ENCODE results near the gene GPANK1.

GPANK1 gene

GRCh38 chr6:31691078-31691463 is 26.3 kb upstream of the GPANK1 start:
- H3K4me2 ChIP-seq (ENCODE audit: low read length): peak overlapping the region; percentile 9

GRCh38 chr6:31690231-31691077 is 25.7 kb upstream of the GPANK1 start:
- H3K27me3 ChIP-seq (ENCODE audit: insufficient read depth, low read length): no peaks in the 10 kb centered on the region
- H3K9me3 ChIP-seq (ENCODE audit: insufficient read depth, low read depth, low read length): no peaks in the 10 kb centered on the region
- no peak overlapping the region for H3K9ac ChIP-seq (ENCODE audit: low read length)
- H3K4me2 ChIP-seq (ENCODE audit: low read length): peak overlapping the region; percentile 9
- peaks cover 13% of the 10 kb centered on the region for H3K79me1 ChIP-seq (ENCODE audit: low read length)
- H2AK5ac ChIP-seq (ENCODE audit: low read length): peak overlapping the region; percentile 59
- peak overlapping the region; percentile 22 for H4K91ac ChIP-seq (ENCODE audit: low read depth, low read length)
- H3K4ac ChIP-seq (ENCODE audit: low read depth, low read length): no peak overlapping the region
- no peak overlapping the region for H3K23ac ChIP-seq (ENCODE audit: low read length)
- peaks cover 11 to 13% of the 10 kb centered on the region in 2 experiments for H3K4me1 ChIP-seq (ENCODE audit: control insufficient read depth in 1 of 2, insufficient read depth in 2 of 2, low read length in 2 of 2)
- H3K14ac ChIP-seq (ENCODE audit: low read length): peak overlapping the region; percentile 24
- no peak overlapping the region for H3K4me3 ChIP-seq (ENCODE audit: low read depth, low read length)
- peak overlapping the region; percentile 10 for H2AFZ ChIP-seq (ENCODE audit: insufficient read depth, low read length, poor library complexity)
- H4K8ac ChIP-seq (ENCODE audit: low read depth, low read length): peak overlapping the region; percentile 72
- H3K18ac ChIP-seq (ENCODE audit: low read length): no peak overlapping the region
- no peaks in the 10 kb centered on the region for H3K79me2 ChIP-seq (ENCODE audit: control insufficient read depth, insufficient read depth, low read length, poor library complexity)
- no CpG with 5 or more reads among the region's 10 CpGs for WGBS (ENCODE audit: extremely low coverage, insufficient coverage, insufficient read length)
- peak overlapping the region; percentile 63 for H3K27ac ChIP-seq (ENCODE audit: low read depth, low read length)
- peak overlapping the region; percentile 61 for H2BK12ac ChIP-seq (ENCODE audit: low read length)
- DNase-seq: peak in 1 of 2 donors; percentile 18
- peak overlapping the region; percentile 64 for H2BK5ac ChIP-seq (ENCODE audit: low read depth, low read length, poor library complexity)
- peaks cover 68 to 69% of the 10 kb centered on the region in 2 experiments for H3K36me3 ChIP-seq (ENCODE audit: control insufficient read depth in 1 of 2, insufficient read depth in 2 of 2, low read length in 2 of 2)
- peak overlapping the region; percentile 43 for H2BK120ac ChIP-seq (ENCODE audit: insufficient read depth, low read length, poor library complexity)
- no peak overlapping the region for H4K12ac ChIP-seq (ENCODE audit: low read depth, low read length)

More at GRCh38 chr6:31691078-31691463, 26.3 kb upstream of the GPANK1 start:
- Histone ChIP-seq H3K23ac (ENCODE audit: low read length) (no peak overlapping the region), H2AK5ac (ENCODE audit: low read length) (peak overlapping the region; percentile 59), H4K91ac (ENCODE audit: low read depth, low read length) (peak overlapping the region; percentile 15), H3K9me3 (ENCODE audit: insufficient read depth, low read depth, low read length) (no peaks in the 10 kb centered on the region), H3K36me3 (ENCODE audit: control insufficient read depth in 1 of 2, insufficient read depth in 2 of 2, low read length in 2 of 2) (peaks cover 68 to 70% of the 10 kb centered on the region in 2 experiments), H3K4me1 (ENCODE audit: control insufficient read depth in 1 of 2, insufficient read depth in 2 of 2, low read length in 2 of 2) (peaks cover 11 to 13% of the 10 kb centered on the region in 2 experiments), H3K18ac (ENCODE audit: low read length) (no peak overlapping the region), H3K27ac (ENCODE audit: low read depth, low read length) (peak overlapping the region; percentile 63), H2AFZ (ENCODE audit: insufficient read depth, low read length, poor library complexity) (no peak overlapping the region), H3K14ac (ENCODE audit: low read length) (peak overlapping the region; percentile 24), H3K79me1 (ENCODE audit: low read length) (peaks cover 13% of the 10 kb centered on the region), H2BK12ac (ENCODE audit: low read length) (peak overlapping the region; percentile 61), H2BK120ac (ENCODE audit: insufficient read depth, low read length, poor library complexity) (peak overlapping the region; percentile 43), H4K12ac (ENCODE audit: low read depth, low read length) (no peak overlapping the region), H3K4me3 (ENCODE audit: low read depth, low read length) (no peak overlapping the region), H4K8ac (ENCODE audit: low read depth, low read length) (no peak overlapping the region), H3K9ac (ENCODE audit: low read length) (no peak overlapping the region), H3K4ac (ENCODE audit: low read depth, low read length) (no peak overlapping the region), H3K27me3 (ENCODE audit: insufficient read depth, low read length) (no peaks in the 10 kb centered on the region), H2BK5ac (ENCODE audit: low read depth, low read length, poor library complexity) (peak overlapping the region; percentile 39), H3K79me2 (ENCODE audit: control insufficient read depth, insufficient read depth, low read length, poor library complexity) (no peaks in the 10 kb centered on the region)
- no CpG with 5 or more reads among the region's 6 CpGs for WGBS (ENCODE audit: extremely low coverage, insufficient coverage, insufficient read length)
- no peak for DNase-seq

GRCh38 chr6:31689249-31690110 is 24.7 kb upstream of the GPANK1 start:
- peak overlapping the region; percentile 16 for H2BK5ac ChIP-seq (ENCODE audit: low read depth, low read length, poor library complexity)
- H4K8ac ChIP-seq (ENCODE audit: low read depth, low read length): no peak overlapping the region

GRCh38 chr6:31687860-31688693 is 23.3 kb upstream of the GPANK1 start:
- Histone ChIP-seq H4K12ac (ENCODE audit: low read depth, low read length) (peak overlapping the region; percentile 39), H3K23ac (ENCODE audit: low read length) (no peak overlapping the region), H3K9me3 (ENCODE audit: insufficient read depth, low read depth, low read length) (no peaks in the 10 kb centered on the region), H3K18ac (ENCODE audit: low read length) (no peak overlapping the region), H3K14ac (ENCODE audit: low read length) (no peak overlapping the region), H3K4ac (ENCODE audit: low read depth, low read length) (no peak overlapping the region), H4K91ac (ENCODE audit: low read depth, low read length) (no peak overlapping the region), H2AFZ (ENCODE audit: insufficient read depth, low read length, poor library complexity) (no peak overlapping the region), H4K8ac (ENCODE audit: low read depth, low read length) (no peak overlapping the region), H3K79me1 (ENCODE audit: low read length) (peaks cover 13% of the 10 kb centered on the region), H3K4me3 (ENCODE audit: low read depth, low read length) (no peak overlapping the region), H3K36me3 (ENCODE audit: control insufficient read depth in 1 of 2, insufficient read depth in 2 of 2, low read length in 2 of 2) (peaks cover 54 to 57% of the 10 kb centered on the region in 2 experiments), H3K4me1 (ENCODE audit: control insufficient read depth in 1 of 2, insufficient read depth in 2 of 2, low read length in 2 of 2) (peaks cover 11 to 17% of the 10 kb centered on the region in 2 experiments), H3K9ac (ENCODE audit: low read length) (no peak overlapping the region), H3K79me2 (ENCODE audit: control insufficient read depth, insufficient read depth, low read length, poor library complexity) (no peaks in the 10 kb centered on the region), H3K27me3 (ENCODE audit: insufficient read depth, low read length) (no peaks in the 10 kb centered on the region), H3K4me2 (ENCODE audit: low read length) (no peak overlapping the region), H2BK5ac (ENCODE audit: low read depth, low read length, poor library complexity) (no peak overlapping the region), H2AK5ac (ENCODE audit: low read length) (no peak overlapping the region), H2BK12ac (ENCODE audit: low read length) (no peak overlapping the region), H3K27ac (ENCODE audit: low read depth, low read length) (no peak overlapping the region), H2BK120ac (ENCODE audit: insufficient read depth, low read length, poor library complexity) (no peak overlapping the region)
- no peak for DNase-seq
- WGBS (ENCODE audit: extremely low coverage, insufficient coverage, insufficient read length): no CpG with 5 or more reads among the region's 14 CpGs

More at GRCh38 chr6:31689249-31690110, 24.7 kb upstream of the GPANK1 start:
- Histone ChIP-seq H3K4me2 (ENCODE audit: low read length) (no peak overlapping the region), H2AK5ac (ENCODE audit: low read length) (peak overlapping the region; percentile 58), H3K9ac (ENCODE audit: low read length) (no peak overlapping the region), H3K9me3 (ENCODE audit: insufficient read depth, low read depth, low read length) (no peaks in the 10 kb centered on the region), H3K79me1 (ENCODE audit: low read length) (peaks cover 13% of the 10 kb centered on the region), H2AFZ (ENCODE audit: insufficient read depth, low read length, poor library complexity) (no peak overlapping the region), H3K4me3 (ENCODE audit: low read depth, low read length) (no peak overlapping the region), H3K14ac (ENCODE audit: low read length) (peak overlapping the region; percentile 19), H3K23ac (ENCODE audit: low read length) (no peak overlapping the region), H3K36me3 (ENCODE audit: control insufficient read depth in 1 of 2, insufficient read depth in 2 of 2, low read length in 2 of 2) (peaks cover 62 to 65% of the 10 kb centered on the region in 2 experiments), H3K4me1 (ENCODE audit: control insufficient read depth in 1 of 2, insufficient read depth in 2 of 2, low read length in 2 of 2) (peaks cover 11 to 13% of the 10 kb centered on the region in 2 experiments), H3K79me2 (ENCODE audit: control insufficient read depth, insufficient read depth, low read length, poor library complexity) (no peaks in the 10 kb centered on the region), H4K12ac (ENCODE audit: low read depth, low read length) (no peak overlapping the region), H3K4ac (ENCODE audit: low read depth, low read length) (no peak overlapping the region), H3K27ac (ENCODE audit: low read depth, low read length) (no peak overlapping the region), H4K91ac (ENCODE audit: low read depth, low read length) (peak overlapping the region; percentile 22), H3K27me3 (ENCODE audit: insufficient read depth, low read length) (no peaks in the 10 kb centered on the region), H2BK12ac (ENCODE audit: low read length) (no peak overlapping the region), H3K18ac (ENCODE audit: low read length) (no peak overlapping the region), H2BK120ac (ENCODE audit: insufficient read depth, low read length, poor library complexity) (peak overlapping the region; percentile 37)
- no peak for DNase-seq
- WGBS (ENCODE audit: extremely low coverage, insufficient coverage, insufficient read length): no CpG with 5 or more reads among the region's 11 CpGs

Data from trophoblast cell (in vitro differentiated cells and primary cell).